Measurements from ENCODE around the gene FANCF. TPM values are rescaled to one million over a fixed set of nuclear protein-coding genes. Genes with fewer than 3 reads are reported as not detected.

FANCF gene
- total RNA-seq, 1 donor from 2014 or later, result 21.9 TPM

- Histone ChIP-seq H3F3A (ENCODE audit: low read depth) (no peaks in the 10 kb centered on the region), H3K4me3 (no peak overlapping the region), H3K4me1 (no peaks in the 10 kb centered on the region), H3K27ac (no peak overlapping the region), H4K20me1 (ENCODE audit: low read depth) (no peaks in the 10 kb centered on the region), H3K79me2 (ENCODE audit: low read depth) (no peaks in the 10 kb centered on the region), H3K4me2 (no peak overlapping the region), H2AFZ (replicated peaks) (no peak overlapping the region), H3K9me3 (ENCODE audit: low read depth) (no peaks in the 10 kb centered on the region), H3K27me3 (no peaks in the 10 kb centered on the region), H3K36me3 (no peaks in the 10 kb centered on the region), H3K9ac (no peak overlapping the region)
- DNase-seq (ENCODE audit: low spot score), result no peak
- TF ChIP-seq CTCF (IDR thresholded peaks at IDR 0.05), result no peak
- no peak for TF ChIP-seq EZH2phosphoT487 (IDR thresholded peaks at IDR 0.05)
- no peaks in the 10 kb centered on the region for H3K36me3 Mint-ChIP-seq
- H3K9me3 Mint-ChIP-seq, result no peaks in the 10 kb centered on the region
- no peaks in the 10 kb centered on the region for H3K4me1 Mint-ChIP-seq
- no peaks in the 10 kb centered on the region for H3K27me3 Mint-ChIP-seq (ENCODE audit: insufficient read depth, low read depth)
- H3K4me3 Mint-ChIP-seq, result no peak overlapping the region
- H3K27ac Mint-ChIP-seq, result no peak overlapping the region
Observed at GRCh38 chr11:22581354-22582150, 44.1 kb downstream of the FANCF start.

- Histone ChIP-seq H3K4me1 (no peaks in the 10 kb centered on the region), H3K9me3 (ENCODE audit: low read depth) (no peaks in the 10 kb centered on the region), H3K27ac (no peak overlapping the region), H3K9ac (no peak overlapping the region), H3K4me3 (no peak overlapping the region), H4K20me1 (ENCODE audit: low read depth) (no peaks in the 10 kb centered on the region), H2AFZ (replicated peaks) (no peak overlapping the region), H3K79me2 (ENCODE audit: low read depth) (no peaks in the 10 kb centered on the region), H3K36me3 (no peaks in the 10 kb centered on the region), H3F3A (ENCODE audit: low read depth) (no peaks in the 10 kb centered on the region), H3K4me2 (no peak overlapping the region), H3K27me3 (no peaks in the 10 kb centered on the region)
- H3K36me3 Mint-ChIP-seq, result no peaks in the 10 kb centered on the region
- H3K9me3 Mint-ChIP-seq, result no peaks in the 10 kb centered on the region
- no peak for DNase-seq (ENCODE audit: low spot score)
- no peak overlapping the region for H3K4me3 Mint-ChIP-seq
- no peaks in the 10 kb centered on the region for H3K4me1 Mint-ChIP-seq
- no peak for TF ChIP-seq EZH2phosphoT487 (IDR thresholded peaks at IDR 0.05)
- TF ChIP-seq CTCF (IDR thresholded peaks at IDR 0.05), result no peak
- no peak for TF ChIP-seq EZH2 (IDR thresholded peaks at IDR 0.05)
- H3K27ac Mint-ChIP-seq, result no peak overlapping the region
- H3K27me3 Mint-ChIP-seq (ENCODE audit: insufficient read depth, low read depth), result no peaks in the 10 kb centered on the region
Observed at GRCh38 chr11:22577854-22578253, 47.8 kb downstream of the FANCF start.

Other genes with a start within 250 kb of the FANCF start
- 3.0 and 6.4 TPM in 2 replicates for gene GAS2, start 40.8 kb upstream of the FANCF start, total RNA-seq (ENCODE audit: low replicate concordance)
- gene SVIP, start 204.0 kb upstream of the FANCF start, total RNA-seq (ENCODE audit: low replicate concordance), result 10.1 and 12.5 TPM in 2 replicates
- gene CCDC179, start 234.7 kb upstream of the FANCF start, total RNA-seq (ENCODE audit: low replicate concordance), result not detected in 2 replicates

All from neural progenitor cell (in vitro differentiated cells).